ENCODE data around the gene RPS27A. TPM values are rescaled to one million over a fixed set of nuclear protein-coding genes. Genes with fewer than 3 reads are reported as not detected.

RPS27A gene
- total and polyA plus RNA-seq, 2 experiments from 2014 or later = 1,606 to 1,672 TPM

- no peaks in the 10 kb centered on the region for H3K36me3 ChIP-seq (ENCODE audit: insufficient read depth)
- no peaks in the 10 kb centered on the region for H3K27me3 ChIP-seq (ENCODE audit: insufficient read depth)
- no peaks in the 10 kb centered on the region for H3K9me2 ChIP-seq (ENCODE audit: insufficient read depth)
- H3K79me2 ChIP-seq (replicated peaks; ENCODE audit: insufficient read depth) = no peaks in the 10 kb centered on the region
- H3K4me3 ChIP-seq = no peak overlapping the region
- Mint-ChIP-seq H3K36me3 (ENCODE audit: low read depth) (no peaks in the 10 kb centered on the region), H3K9me3 (no peaks in the 10 kb centered on the region; the same call in 2 of the 3 replicates), H3K27me3 (ENCODE audit: insufficient read depth, low read depth, poor library complexity) (peaks cover 2% of the 10 kb centered on the region), H3K27ac (no peak overlapping the region), H3K4me3 (no peak overlapping the region), H3K4me1 (peaks cover 13% of the 10 kb centered on the region; the same call in 2 of the 3 replicates)
- DNase-seq (ENCODE audit: low spot score) (peak; percentile 49), ATAC-seq (peak; percentile 64; the same call in 2 of the 3 replicates)
- H2AFZ ChIP-seq = no peak overlapping the region
- peaks cover 12% of the 10 kb centered on the region for H3K4me1 ChIP-seq (ENCODE audit: insufficient read depth)
- H3K27ac ChIP-seq (ENCODE audit: low read depth) = no peak overlapping the region
- H3F3A ChIP-seq (replicated peaks; ENCODE audit: low read depth) = no peaks in the 10 kb centered on the region
- TF ChIP-seq CTCF (conservative IDR thresholded peaks at IDR 0.05; ENCODE audit: low read depth in 2 of 2) (0 out of 4 replicates have a peak, but pooled peaks of 1 of the 2 experiments have one; percentile 23), ZNF114 (CRISPR knock-in tag; IDR thresholded peaks at IDR 0.05) (no peak), POLR2AphosphoS5 (IDR thresholded peaks at IDR 0.05; ENCODE audit: low read depth) (no peak), JUNB (IDR thresholded peaks at IDR 0.05; ENCODE audit: unreplicated experiment) (no peak), EZH2 (IDR thresholded peaks at IDR 0.05; ENCODE audit: low read depth, unreplicated experiment) (no peak)
- TF ChIP-seq, protein P1, sequence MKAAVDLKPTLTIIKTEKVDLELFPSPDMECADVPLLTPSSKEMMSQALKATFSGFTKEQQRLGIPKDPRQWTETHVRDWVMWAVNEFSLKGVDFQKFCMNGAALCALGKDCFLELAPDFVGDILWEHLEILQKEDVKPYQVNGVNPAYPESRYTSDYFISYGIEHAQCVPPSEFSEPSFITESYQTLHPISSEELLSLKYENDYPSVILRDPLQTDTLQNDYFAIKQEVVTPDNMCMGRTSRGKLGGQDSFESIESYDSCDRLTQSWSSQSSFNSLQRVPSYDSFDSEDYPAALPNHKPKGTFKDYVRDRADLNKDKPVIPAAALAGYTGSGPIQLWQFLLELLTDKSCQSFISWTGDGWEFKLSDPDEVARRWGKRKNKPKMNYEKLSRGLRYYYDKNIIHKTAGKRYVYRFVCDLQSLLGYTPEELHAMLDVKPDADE (IDR thresholded peaks at IDR 0.05) = no peak
- TF ChIP-seq, protein P2, sequence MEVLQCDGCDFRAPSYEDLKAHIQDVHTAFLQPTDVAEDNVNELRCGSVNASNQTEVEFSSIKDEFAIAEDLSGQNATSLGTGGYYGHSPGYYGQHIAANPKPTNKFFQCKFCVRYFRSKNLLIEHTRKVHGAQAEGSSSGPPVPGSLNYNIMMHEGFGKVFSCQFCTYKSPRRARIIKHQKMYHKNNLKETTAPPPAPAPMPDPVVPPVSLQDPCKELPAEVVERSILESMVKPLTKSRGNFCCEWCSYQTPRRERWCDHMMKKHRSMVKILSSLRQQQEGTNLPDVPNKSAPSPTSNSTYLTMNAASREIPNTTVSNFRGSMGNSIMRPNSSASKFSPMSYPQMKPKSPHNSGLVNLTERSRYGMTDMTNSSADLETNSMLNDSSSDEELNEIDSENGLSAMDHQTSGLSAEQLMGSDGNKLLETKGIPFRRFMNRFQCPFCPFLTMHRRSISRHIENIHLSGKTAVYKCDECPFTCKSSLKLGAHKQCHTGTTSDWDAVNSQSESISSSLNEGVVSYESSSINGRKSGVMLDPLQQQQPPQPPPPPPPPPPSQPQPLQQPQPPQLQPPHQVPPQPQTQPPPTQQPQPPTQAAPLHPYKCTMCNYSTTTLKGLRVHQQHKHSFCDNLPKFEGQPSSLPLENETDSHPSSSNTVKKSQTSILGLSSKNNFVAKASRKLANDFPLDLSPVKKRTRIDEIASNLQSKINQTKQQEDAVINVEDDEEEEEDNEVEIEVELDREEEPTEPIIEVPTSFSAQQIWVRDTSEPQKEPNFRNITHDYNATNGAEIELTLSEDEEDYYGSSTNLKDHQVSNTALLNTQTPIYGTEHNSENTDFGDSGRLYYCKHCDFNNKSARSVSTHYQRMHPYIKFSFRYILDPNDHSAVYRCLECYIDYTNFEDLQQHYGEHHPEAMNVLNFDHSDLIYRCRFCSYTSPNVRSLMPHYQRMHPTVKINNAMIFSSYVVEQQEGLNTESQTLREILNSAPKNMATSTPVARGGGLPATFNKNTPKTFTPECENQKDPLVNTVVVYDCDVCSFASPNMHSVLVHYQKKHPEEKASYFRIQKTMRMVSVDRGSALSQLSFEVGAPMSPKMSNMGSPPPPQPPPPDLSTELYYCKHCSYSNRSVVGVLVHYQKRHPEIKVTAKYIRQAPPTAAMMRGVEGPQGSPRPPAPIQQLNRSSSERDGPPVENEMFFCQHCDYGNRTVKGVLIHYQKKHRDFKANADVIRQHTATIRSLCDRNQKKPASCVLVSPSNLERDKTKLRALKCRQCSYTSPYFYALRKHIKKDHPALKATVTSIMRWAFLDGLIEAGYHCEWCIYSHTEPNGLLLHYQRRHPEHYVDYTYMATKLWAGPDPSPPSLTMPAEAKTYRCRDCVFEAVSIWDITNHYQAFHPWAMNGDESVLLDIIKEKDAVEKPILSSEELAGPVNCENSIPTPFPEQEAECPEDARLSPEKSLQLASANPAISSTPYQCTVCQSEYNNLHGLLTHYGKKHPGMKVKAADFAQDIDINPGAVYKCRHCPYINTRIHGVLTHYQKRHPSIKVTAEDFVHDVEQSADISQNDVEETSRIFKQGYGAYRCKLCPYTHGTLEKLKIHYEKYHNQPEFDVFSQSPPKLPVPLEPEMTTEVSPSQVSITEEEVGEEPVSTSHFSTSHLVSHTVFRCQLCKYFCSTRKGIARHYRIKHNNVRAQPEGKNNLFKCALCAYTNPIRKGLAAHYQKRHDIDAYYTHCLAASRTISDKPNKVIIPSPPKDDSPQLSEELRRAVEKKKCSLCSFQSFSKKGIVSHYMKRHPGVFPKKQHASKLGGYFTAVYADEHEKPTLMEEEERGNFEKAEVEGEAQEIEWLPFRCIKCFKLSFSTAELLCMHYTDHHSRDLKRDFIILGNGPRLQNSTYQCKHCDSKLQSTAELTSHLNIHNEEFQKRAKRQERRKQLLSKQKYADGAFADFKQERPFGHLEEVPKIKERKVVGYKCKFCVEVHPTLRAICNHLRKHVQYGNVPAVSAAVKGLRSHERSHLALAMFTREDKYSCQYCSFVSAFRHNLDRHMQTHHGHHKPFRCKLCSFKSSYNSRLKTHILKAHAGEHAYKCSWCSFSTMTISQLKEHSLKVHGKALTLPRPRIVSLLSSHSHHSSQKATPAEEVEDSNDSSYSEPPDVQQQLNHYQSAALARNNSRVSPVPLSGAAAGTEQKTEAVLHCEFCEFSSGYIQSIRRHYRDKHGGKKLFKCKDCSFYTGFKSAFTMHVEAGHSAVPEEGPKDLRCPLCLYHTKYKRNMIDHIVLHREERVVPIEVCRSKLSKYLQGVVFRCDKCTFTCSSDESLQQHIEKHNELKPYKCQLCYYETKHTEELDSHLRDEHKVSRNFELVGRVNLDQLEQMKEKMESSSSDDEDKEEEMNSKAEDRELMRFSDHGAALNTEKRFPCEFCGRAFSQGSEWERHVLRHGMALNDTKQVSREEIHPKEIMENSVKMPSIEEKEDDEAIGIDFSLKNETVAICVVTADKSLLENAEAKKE (CRISPR knock-in tag; IDR thresholded peaks at IDR 0.05) = no peak
- H3K4me2 ChIP-seq = no peak overlapping the region
- no peaks in the 10 kb centered on the region for H4K20me1 ChIP-seq (replicated peaks; ENCODE audit: insufficient read depth)
Observed at GRCh38 chr2:55213822-55214221, 18.7 kb upstream of the RPS27A start.
